ENCODE measurements around the gene NOTCH1.
"Not testable (repeated sequence)": the region's sequence is repeated elsewhere in the genome, so short reads cannot be mapped to it uniquely, and the experiment has no call there.

The NOTCH1 gene

GRCh38 chr9:136545965-136546696 lies at the start of gene NOTCH1:
NOTCH1 (minus strand) TSS chr9:136546048; CDS start chr9:136545786, 262 bp downstream.
- no peak for DNase-seq (ENCODE audit: low read depth)

DNA sequence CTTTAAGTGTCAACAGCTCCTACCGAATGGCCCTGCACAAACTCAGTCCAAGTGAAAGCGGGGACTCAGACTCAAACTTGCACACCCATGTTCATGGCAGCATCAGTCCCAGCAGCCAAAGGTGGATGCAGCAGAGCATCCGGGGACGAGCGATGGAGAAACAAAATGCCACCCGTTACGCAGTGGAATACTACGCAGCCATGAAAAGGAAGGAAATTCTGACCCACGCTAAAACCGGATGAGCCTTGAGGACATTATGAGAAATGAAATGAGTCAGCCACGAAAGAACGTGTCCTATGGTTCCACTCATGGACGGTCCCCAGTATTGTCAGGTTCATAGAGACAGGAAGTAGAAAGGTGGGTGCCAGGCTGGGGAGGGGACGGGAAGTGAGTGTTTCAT lies 48.6 kb upstream of the NOTCH1 start:
- DNase-seq (ENCODE audit: low read depth) = no peak

GRCh38 chr9:136593581-136593980 lies 47.7 kb upstream of the NOTCH1 start:
- DNase-seq (ENCODE audit: low read depth) = no peak

- no peak for DNase-seq (ENCODE audit: low read depth)
Observed at GRCh38 chr9:136592666-136593065, 46.8 kb upstream of the NOTCH1 start.

DNA sequence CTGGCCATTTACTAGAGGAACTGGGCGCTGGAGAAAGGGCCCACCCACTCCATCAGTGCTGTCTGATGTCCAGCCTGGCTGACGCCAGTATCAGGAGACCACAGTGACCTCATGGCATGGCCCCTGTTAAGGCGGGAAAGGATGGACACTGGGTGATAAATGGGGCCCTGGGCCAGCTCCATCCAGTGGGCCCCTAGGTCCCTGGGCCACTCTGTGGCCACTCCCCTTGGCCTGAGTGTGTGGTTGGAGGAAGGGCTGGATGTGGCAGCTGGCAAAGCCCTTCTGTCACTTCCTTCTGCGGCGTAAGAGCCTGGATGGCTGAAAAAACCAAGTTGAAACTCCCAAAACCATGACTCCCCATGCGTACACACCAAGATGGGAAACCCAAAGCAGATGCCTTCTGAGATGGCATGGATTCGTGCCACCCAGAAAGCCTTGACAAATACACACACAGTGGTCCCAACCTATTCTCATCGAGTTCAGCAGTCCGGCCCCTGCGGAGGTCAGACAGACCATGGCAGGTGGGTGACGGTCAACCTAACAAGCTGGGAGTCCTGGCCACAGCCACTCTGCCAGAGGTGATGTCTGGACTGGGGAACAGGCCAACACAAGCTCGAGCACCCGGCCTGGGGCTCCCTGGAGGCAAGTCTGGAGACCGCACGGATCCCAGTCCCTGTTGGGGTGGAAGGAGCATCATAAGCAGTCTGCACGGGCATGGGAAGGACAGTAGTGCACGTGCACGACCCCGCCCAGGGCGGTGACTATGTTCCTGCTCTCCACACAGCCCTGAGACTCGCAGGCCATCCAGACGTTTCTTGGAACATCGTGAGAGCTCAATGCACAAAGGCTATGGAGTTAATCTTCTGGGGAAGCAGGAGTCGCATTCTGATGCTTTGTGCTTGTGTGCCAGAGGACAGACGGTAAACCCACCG lies 45.2 kb upstream of the NOTCH1 start:
- DNase-seq (ENCODE audit: low read depth) = no peak

DNA sequence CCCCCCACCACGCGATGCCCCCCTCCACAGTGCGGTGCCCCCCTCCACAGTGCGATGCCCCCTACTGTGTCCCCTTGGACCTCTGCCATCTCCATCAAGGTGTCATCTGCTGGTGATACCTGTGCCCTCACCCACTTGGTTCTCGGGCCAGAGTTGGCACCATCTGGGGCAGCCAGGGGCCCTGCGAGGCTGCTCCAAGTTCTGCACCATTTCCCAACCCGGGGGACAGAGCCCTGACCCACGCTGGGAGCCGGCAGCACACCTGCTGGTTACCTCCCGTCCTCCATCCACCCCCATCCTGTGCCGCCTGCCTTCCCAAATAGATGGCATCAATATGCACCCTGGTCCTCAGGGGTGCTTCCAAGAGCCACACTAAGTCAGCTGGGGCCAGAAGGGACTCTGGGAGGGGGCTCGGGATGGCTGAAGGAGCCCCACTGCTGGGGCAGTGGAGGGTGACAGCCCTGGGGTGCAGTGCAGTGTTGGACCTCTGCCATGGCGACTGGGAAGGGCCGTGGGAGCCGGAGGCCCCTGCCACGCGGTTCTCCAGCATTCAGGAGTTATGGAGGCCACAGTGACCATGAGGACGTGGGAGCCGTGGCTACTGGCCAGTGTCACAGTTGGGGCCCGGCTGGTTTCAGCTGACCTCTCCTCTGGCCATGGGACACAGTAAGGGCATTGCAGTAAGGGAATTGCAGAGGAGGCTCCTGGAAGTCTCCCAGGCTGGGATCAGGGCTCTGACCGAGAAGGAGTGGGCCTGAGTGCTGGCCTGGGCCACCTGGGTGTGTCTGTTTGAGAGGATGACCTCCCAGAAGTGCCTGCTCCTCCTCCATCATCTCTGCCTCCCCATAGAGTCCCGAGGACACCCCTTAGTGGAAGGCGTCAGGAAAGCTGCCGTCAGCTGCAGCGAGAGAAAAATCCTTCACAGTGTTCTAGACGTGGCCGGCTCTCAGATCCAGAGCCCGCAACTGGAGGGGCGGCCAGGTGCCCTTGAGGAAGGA lies 44.2 kb upstream of the NOTCH1 start:
- DNase-seq (ENCODE audit: low read depth) = no peak

DNA sequence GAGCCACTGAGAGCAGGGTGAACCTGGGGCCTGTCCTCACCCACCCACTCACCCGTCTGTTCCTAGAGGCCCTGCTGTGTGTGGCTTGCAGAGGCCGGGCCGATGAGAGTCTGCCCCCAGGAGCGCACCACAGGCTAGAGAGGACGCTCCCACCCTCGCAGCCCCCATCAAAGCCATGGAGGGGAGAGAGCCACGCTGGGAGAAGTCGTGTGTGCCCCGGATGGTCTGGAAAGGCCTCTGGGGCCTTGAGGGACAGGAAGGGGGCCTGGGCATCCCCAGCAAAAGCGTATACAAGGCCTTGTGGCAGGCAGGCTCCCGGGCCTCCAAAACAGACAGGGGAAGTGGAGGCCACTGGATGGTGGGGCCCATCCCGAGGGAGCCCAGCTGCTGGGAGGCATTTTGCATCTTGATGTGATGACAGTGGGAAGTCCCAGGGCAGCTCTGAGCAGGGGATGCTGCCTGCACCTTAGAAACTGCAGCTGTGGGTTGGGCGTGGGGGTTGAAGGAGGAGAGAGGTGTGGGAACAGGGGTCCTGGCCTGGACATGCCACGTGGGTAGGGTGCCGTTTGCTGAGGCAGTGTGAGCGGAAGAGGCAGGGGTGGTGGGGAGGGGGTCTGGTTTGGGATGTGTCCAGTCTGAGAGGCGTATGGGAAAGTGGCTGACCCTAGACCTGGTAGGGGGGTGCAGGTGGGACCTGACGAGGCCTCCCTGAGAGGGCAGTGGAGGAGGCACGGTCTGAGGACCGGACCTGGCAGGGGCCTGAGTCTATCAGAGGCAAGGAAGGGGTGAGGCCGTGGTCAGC lies 43.0 kb upstream of the NOTCH1 start:
- DNase-seq (ENCODE audit: low read depth) = no peak

DNA sequence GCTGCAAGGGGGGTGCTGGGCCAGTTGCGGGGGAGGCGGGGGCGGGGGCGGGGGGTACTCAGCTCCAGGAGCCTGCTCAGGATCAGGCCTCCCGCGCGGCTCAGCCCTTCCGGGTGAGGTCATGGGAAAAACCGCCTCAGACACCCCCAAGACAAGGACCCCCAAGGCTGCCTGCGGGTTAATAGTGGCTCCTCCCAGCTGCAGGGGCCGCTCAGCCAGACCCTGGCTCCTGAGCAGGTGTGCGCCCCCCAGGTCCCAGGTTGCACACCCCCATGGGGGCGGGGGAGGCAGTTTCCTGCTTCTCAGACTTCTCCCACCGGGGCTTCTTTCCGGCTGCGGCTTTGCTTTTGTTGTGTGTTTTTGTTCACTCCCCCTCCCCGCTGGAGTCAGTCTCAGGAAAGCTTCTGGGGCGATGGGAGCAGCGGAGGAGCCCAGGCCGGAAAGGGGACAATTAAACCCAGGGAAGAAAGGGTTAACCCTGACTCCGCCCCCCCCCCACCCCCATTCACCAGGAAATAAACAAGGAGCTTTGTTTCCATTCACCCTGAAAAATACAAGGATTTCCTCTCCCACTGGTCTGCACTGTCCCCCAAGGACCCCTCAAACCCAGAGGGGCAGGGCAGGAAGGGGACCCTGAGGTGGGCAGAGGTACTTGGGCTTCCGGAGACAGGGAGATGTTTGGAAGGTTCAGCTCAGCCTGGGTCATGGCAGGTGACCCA lies 42.3 kb upstream of the NOTCH1 start:
- DNase-seq (ENCODE audit: low read depth) = no peak

- peak; percentile 6 for DNase-seq (ENCODE audit: low read depth)
Observed at GRCh38 chr9:136587145-136587943, 41.5 kb upstream of the NOTCH1 start.

- DNase-seq (ENCODE audit: low read depth) = no peak
Observed at GRCh38 chr9:136586391-136586953, 40.6 kb upstream of the NOTCH1 start.

- DNase-seq (ENCODE audit: low read depth) = no peak
Observed at GRCh38 chr9:136585531-136586120, 39.8 kb upstream of the NOTCH1 start.

DNA sequence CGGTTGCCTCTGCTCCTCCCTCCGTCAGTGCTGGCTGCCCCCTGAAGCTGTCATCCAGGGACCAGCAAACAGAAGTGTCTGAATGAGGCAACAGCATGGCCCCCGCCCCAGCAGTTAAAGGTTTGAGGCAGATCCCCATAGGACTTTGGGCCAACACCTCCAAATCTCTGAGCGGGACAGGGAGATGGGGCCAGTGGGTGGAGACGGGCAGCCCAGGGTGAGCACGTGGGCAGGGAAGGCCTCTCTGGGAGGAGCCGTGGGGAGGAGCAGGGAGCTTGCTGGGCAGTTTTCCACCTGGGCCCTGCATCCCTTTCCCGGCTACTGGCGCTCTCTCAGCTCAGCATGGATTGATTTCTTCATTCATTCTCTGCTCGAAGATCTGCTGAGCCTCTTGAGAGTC lies 39.1 kb upstream of the NOTCH1 start:
- no peak for DNase-seq (ENCODE audit: low read depth)

DNA sequence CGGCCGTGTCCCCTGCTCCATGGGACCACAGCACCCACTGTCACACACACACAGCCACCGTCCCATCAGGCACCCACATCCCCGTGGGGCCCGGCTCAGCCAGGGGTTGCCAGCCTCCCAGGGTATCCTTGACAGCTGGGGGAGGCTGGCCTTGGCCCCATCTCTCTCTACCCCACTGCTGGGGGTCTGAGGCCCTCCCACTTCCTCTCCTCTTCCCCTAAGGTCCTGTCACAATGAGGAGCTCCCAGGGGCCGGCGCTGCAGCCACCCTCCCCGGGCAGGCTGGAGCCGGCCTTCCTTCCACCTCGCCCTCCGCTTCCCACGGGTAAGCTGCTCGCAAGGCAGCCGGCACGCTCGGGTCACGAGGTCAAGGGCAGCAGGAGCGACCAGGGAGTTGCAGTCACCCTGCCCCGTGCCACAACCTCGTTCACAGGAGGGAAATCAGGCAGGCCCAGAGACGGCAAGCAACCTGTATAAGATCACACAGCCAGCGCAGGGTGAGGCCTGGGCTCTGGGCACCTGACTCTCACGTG lies 38.6 kb upstream of the NOTCH1 start:
- DNase-seq (ENCODE audit: low read depth) = no peak

DNA sequence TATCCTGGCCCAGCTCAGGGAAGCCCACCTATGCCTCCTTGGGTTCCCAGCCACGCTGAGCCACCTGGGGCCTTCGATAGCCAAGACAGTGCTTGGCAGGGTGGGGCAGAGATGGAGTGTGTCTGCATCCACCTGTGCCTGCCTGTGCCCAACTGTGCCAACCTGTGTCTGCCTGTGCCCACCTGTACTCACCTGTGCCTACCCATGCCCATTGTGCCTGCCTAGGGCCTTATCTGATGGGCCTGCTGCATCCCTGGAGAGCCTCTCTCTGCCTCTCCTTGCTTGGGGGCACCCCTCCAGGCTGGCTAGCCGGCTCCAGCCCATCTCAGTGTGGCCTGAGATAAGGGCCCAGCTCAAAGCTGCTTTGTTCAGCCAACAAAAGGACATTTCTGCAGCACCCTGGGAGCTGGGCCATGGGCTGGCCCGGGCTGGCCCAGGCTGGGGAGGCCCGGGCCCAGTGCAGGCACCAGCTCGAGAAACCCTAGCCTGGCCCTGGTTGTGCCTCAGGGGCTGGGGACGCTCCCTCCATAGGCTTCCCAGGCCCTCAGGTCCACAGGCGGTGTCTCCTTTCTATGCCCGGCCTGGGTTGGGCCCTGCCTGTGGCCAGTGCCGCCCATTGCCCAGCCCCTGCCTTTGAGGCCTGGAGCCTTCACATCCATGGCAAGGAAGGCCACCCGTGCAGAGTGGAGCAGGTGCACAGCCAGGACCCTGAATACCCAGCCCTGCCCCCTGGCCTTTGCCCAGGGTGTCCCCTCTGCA lies 37.3 kb upstream of the NOTCH1 start:
- DNase-seq (ENCODE audit: low read depth) = no peak

GRCh38 chr9:136581614-136582447 lies 36.0 kb upstream of the NOTCH1 start:
- no peak for DNase-seq (ENCODE audit: low read depth)

DNA sequence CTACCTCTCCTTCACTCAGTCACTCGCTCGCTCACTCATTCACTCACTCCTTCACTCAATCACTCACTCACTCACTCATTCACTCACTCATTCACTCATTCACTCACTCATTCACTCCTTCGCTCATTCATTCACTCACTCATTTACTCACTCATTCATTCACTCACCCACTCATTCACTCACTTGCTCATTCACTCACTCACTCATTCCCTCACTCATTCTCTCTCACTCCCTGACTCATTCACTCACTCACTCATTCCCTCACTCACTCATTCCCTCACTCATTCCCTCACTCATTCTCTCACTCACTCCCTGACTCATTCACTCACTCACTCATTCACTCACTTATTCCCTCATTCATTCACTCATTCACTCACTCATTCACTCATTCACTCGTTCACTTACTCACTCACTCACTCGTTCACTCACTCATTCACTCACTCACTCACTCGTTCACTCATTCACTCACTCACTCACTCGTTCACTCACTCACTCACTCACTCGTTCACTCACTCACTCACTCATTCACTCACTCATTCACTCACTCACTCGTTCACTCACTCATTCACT lies 33.9 kb upstream of the NOTCH1 start:
- DNase-seq (ENCODE audit: low read depth) = not testable (repeated sequence)

Measured in non-pigmented ciliary epithelial cell (primary cell).